ENCODE measurements around the gene RAP1GAP2. TPM values are rescaled to one million over a fixed set of nuclear protein-coding genes. Genes with fewer than 3 reads are reported as not detected.

RAP1GAP2 gene
- polyA plus RNA-seq, 3 donors, result 3.9 to 17.9 (median 4.7) TPM

- 84 to 85% (median 85%) methylated on average over 9 of the region's 10 CpGs for WGBS, 3 donors
- no peak overlapping the region for H3K27ac ChIP-seq (ENCODE audit: low read depth, low read length)
Observed at GRCh38 chr17:2842464-2842863, 46.2 kb downstream of the RAP1GAP2 start.

- 35 to 64% (median 43%) methylated on average over 6 of the region's 6 CpGs for WGBS, 3 donors
- H3K27ac ChIP-seq (ENCODE audit: low read depth, low read length), result no peak overlapping the region
Observed at GRCh38 chr17:2844416-2844815, 48.2 kb downstream of the RAP1GAP2 start.

GRCh38 chr17:2847381-2848333 lies 51.4 kb downstream of the RAP1GAP2 start:
- no peak overlapping the region for H3K27ac ChIP-seq (ENCODE audit: low read depth, low read length)
- 50 to 75% (median 50%) methylated on average over 17 of the region's 17 CpGs for WGBS, 3 donors

GRCh38 chr17:2849327-2849670 lies 53.1 kb downstream of the RAP1GAP2 start:
- 54 to 64% (median 60%) methylated on average over 13 of the region's 13 CpGs for whole genome bisulfite sequencing, 3 donors

GRCh38 chr17:2850991-2851390 lies 54.8 kb downstream of the RAP1GAP2 start:
- 69 to 74% (median 74%) methylated on average over 6 of the region's 6 CpGs for WGBS, 3 donors
- H3K27ac ChIP-seq (ENCODE audit: low read depth, low read length), result no peak overlapping the region

More at GRCh38 chr17:2849327-2849670, 53.1 kb downstream of the RAP1GAP2 start:
- H3K27ac ChIP-seq (ENCODE audit: low read depth, low read length), result no peak overlapping the region

GRCh38 chr17:2851615-2852014 lies 55.4 kb downstream of the RAP1GAP2 start:
- WGBS, 3 donors, result 74 to 80% (median 77%) methylated on average over 4 of the region's 4 CpGs
- no peak overlapping the region for H3K27ac ChIP-seq (ENCODE audit: low read depth, low read length)

GRCh38 chr17:2852221-2852620 lies 56.0 kb downstream of the RAP1GAP2 start:
- no peak overlapping the region for H3K27ac ChIP-seq (ENCODE audit: low read depth, low read length)
- 16 to 42% (median 24%) methylated on average over 6 of the region's 6 CpGs for WGBS, 3 donors

- H3K27ac ChIP-seq (ENCODE audit: low read depth, low read length), result no peak overlapping the region
- WGBS, 3 donors, result 8 to 52% (median 10%) methylated on average over 41 to 55 of the region's 55 CpGs
Observed at GRCh38 chr17:2852729-2853282, 56.6 kb downstream of the RAP1GAP2 start.

- no peak overlapping the region for H3K27ac ChIP-seq (ENCODE audit: low read depth, low read length)
- WGBS, 3 donors, result 0 to 3% (median 1%) methylated on average over 77 to 117 of the region's 119 CpGs
Observed at GRCh38 chr17:2853283-2854142, 57.3 kb downstream of the RAP1GAP2 start.

GRCh38 chr17:2854143-2855055 lies 58.2 kb downstream of the RAP1GAP2 start:
- WGBS, 3 donors, result 1 to 3% (median 2%) methylated on average over 44 to 46 of the region's 46 CpGs
- H3K27ac ChIP-seq (ENCODE audit: low read depth, low read length), result no peak overlapping the region

- H3K27ac ChIP-seq (ENCODE audit: low read depth, low read length), result no peak overlapping the region
- 19 to 37% (median 35%) methylated on average over 8 of the region's 8 CpGs for WGBS, 3 donors
Observed at GRCh38 chr17:2855063-2855600, 58.9 kb downstream of the RAP1GAP2 start.

GRCh38 chr17:2856727-2857126 lies 60.5 kb downstream of the RAP1GAP2 start:
- 50 to 91% (median 82%) methylated on average over 5 of the region's 5 CpGs for WGBS, 3 donors
- H3K27ac ChIP-seq (ENCODE audit: low read depth, low read length), result no peak overlapping the region

- WGBS, 3 donors, result 38 to 71% (median 69%) methylated on average over 4 of the region's 4 CpGs
Observed at GRCh38 chr17:2860045-2860444, 63.8 kb downstream of the RAP1GAP2 start.

GRCh38 chr17:2860883-2861282 lies 64.6 kb downstream of the RAP1GAP2 start:
- WGBS, 3 donors, result 88 to 92% (median 89%) methylated on average over 11 of the region's 11 CpGs
- no peak overlapping the region for H3K27ac ChIP-seq (ENCODE audit: low read depth, low read length)

More at GRCh38 chr17:2860045-2860444, 63.8 kb downstream of the RAP1GAP2 start:
- H3K27ac ChIP-seq (ENCODE audit: low read depth, low read length), result no peak overlapping the region

- H3K27ac ChIP-seq (ENCODE audit: low read depth, low read length), result no peak overlapping the region
- 54 to 70% (median 70%) methylated on average over 8 of the region's 8 CpGs for WGBS, 3 donors
Observed at GRCh38 chr17:2862197-2862596, 66.0 kb downstream of the RAP1GAP2 start.

- 28 to 87% (median 81%) methylated on average over 4 of the region's 4 CpGs for WGBS, 3 donors
- H3K27ac ChIP-seq (ENCODE audit: low read depth, low read length), result no peak overlapping the region
Observed at GRCh38 chr17:2863204-2863603, 67.0 kb downstream of the RAP1GAP2 start.

GRCh38 chr17:2865228-2865627 lies 69.0 kb downstream of the RAP1GAP2 start:
- WGBS, 3 donors, result 31 to 82% (median 78%) methylated on average over 3 of the region's 3 CpGs
- H3K27ac ChIP-seq (ENCODE audit: low read depth, low read length), result no peak overlapping the region

Data from adipose tissue (tissue), 3 donors.